Stomach (tissue), 9 donors: ENCODE data around the gene PCGF3. TPM values are rescaled to one million over a fixed set of nuclear protein-coding genes. Genes with fewer than 3 reads are reported as not detected.

Experiments used
- DNase-seq, 2 donors: peaks; one replicate each; pipeline versions ENCODE4 v3.0.0 to v3.0.0-alpha.2; 2013 to 2019
- H3K27ac ChIP-seq, 5 donors: fragments of 200-600 bp in 4 of 5; sonication (generic) in 4 of 5; one replicate each; pipeline ENCODE4 v1.5.1; 2013 to 2019; ENCODE audit warnings: mild to moderate bottlenecking in 1 of 5, moderate library complexity in 1 of 5
- H3K27me3 ChIP-seq, 3 donors: fragments of 200-600 bp; sonication (generic); one replicate each; pipeline ENCODE4 v1.5.1; 2017 to 2019; ENCODE audit warnings: mixed run types in 1 of 3
- H3K36me3 ChIP-seq, 4 donors: fragments of 200-600 bp; sonication (generic); 1 replicate in 3 of 4; 2 replicates in 1 of 4; pipeline ENCODE4 v1.5.1; 2016 to 2019
- H3K4me1 ChIP-seq, 4 donors: fragments of 200-600 bp; sonication (generic); one replicate each; pipeline ENCODE4 v1.5.1; 2016 to 2019
- H3K4me3 ChIP-seq, 4 donors: fragments of 200-600 bp; sonication (generic) in 3 of 4; one replicate each; pipeline ENCODE4 v1.5.1; 2016 to 2019; ENCODE audit warnings: mild to moderate bottlenecking in 1 of 4
- H3K9me3 ChIP-seq, 4 donors: fragments of 200-600 bp; sonication (generic); one replicate each; pipeline ENCODE4 v1.5.1; 2016 to 2019
- CTCF ChIP-seq, 7 experiments: fragments of 450-650 bp in 4 of 7; fragments of 200-600 bp in 3 of 7; sonication (generic) in 3 of 7; IDR thresholded peaks; one replicate each; pipeline ENCODE4 v1.5.1; 2016 to 2019; ENCODE audit warnings: antibody characterized with exemption in 7 of 7, control low read depth in 2 of 7, mild to moderate bottlenecking in 1 of 7
- EP300 ChIP-seq: sonication (generic); formaldehyde crosslinking; IDR thresholded peaks from one replicate; pipeline ENCODE4 v1.6.1; 2017; ENCODE audit warnings: antibody characterized with exemption
- POLR2A ChIP-seq, 4 donors: fragments of 450-650 bp; IDR thresholded peaks; one replicate each; pipeline ENCODE4 v1.6.1; 2016; ENCODE audit warnings: antibody characterized with exemption in 4 of 4, control low read depth in 2 of 4, mild to moderate bottlenecking in 1 of 4, moderate library complexity in 1 of 4
- POLR2AphosphoS5 ChIP-seq, 3 donors: sonication (generic); formaldehyde crosslinking; IDR thresholded peaks; one replicate each; pipeline ENCODE4 v1.6.1; 2016; ENCODE audit warnings: antibody characterized with exemption in 3 of 3
- WGBS, 5 donors: extraction: QIAGEN DNeasy Blood & Tissue Kit in 3 of 5; methylation state at CpG; one replicate each; pipeline versions ENCODE4 v1.1.5 to v1.1.7; 2013 to 2018; 5-methylcytosine and 5-hydroxymethylcytosine counted together
- intact Hi-C: fragments of 100-400 bp; cut with DNase I; formaldehyde crosslinking; loops from one replicate; pipeline ENCODE4 v1.15.1; 2023; ENCODE audit warnings: low total_unique reads
- polyA plus RNA-seq, 3 donors: library from polyadenylated mRNA; stranded (reverse); fragments of 200-250 nt; gene quantifications; one replicate each; pipeline ENCODE4 v1.2.3, GENCODE V29; 2013
- total RNA-seq, 5 donors: library from RNA; depleted of rRNA; stranded (reverse); fragments of >200 nt; gene quantifications; one replicate each; pipeline versions ENCODE4 v1.1.0 to v1.2.3, GENCODE V29; 2014 to 2016
- donor health status: healthy with polysubstance abuse.
- donor health status: Bipolar disorder and iron deficiency.
- donor health status: healthy.

Gene PCGF3
- total and polyA plus RNA-seq, 8 donors: 24.7 to 140 (median 62.7) TPM

GRCh38 chr4:664713-665231 lies 40.9 kb upstream of the PCGF3 start:
- Histone ChIP-seq H3K36me3 (no peaks in the 10 kb centered on the region), H3K4me1 (peaks cover 7 to 21% (median 18%) of the 10 kb centered on the region in 4 donors), H3K9me3 (no peaks in the 10 kb centered on the region), H3K27ac (no peak overlapping the region), H3K27me3 (peaks cover 0 to 25% (median 8%) of the 10 kb centered on the region in 3 donors), H3K4me3 (peak overlapping the region in 1 of 4 donors; percentile 78)
- WGBS, 5 donors: 93 to 98% (median 94%) methylated on average over 14 to 24 of the region's 24 CpGs
- TF ChIP-seq EP300: no peak
- TF ChIP-seq POLR2AphosphoS5 (IDR thresholded peaks at IDR 0.05): no peak
- TF ChIP-seq POLR2A (IDR thresholded peaks at IDR 0.05): no peak
- no peak for TF ChIP-seq CTCF (IDR thresholded peaks at IDR 0.05)
- intact Hi-C loops: no loop called here
- DNase-seq: peak in 1 of 2 donors; percentile 5

GRCh38 chr4:665381-665750 lies 40.3 kb upstream of the PCGF3 start:
- no peak for DNase-seq
- WGBS, 5 donors: 78 to 96% (median 83%) methylated on average over 4 to 12 of the region's 12 CpGs
- Histone ChIP-seq H3K4me3 (no peak overlapping the region), H3K4me1 (peaks cover 7 to 21% (median 18%) of the 10 kb centered on the region in 4 donors), H3K36me3 (peaks cover 0 to 4% (median 2%) of the 10 kb centered on the region in 4 donors), H3K27ac (no peak overlapping the region), H3K9me3 (no peaks in the 10 kb centered on the region), H3K27me3 (peaks cover 0 to 25% (median 8%) of the 10 kb centered on the region in 3 donors)
- no peak for TF ChIP-seq POLR2A (IDR thresholded peaks at IDR 0.05)
- TF ChIP-seq POLR2AphosphoS5 (IDR thresholded peaks at IDR 0.05): no peak
- no peak for TF ChIP-seq CTCF (IDR thresholded peaks at IDR 0.05)
- no peak for TF ChIP-seq EP300
- intact Hi-C loops: no loop called here

GRCh38 chr4:665751-666435 lies 39.7 kb upstream of the PCGF3 start:
- intact Hi-C loops: no loop called here
- TF ChIP-seq POLR2AphosphoS5 (IDR thresholded peaks at IDR 0.05): no peak
- TF ChIP-seq POLR2A (IDR thresholded peaks at IDR 0.05): no peak
- TF ChIP-seq CTCF (IDR thresholded peaks at IDR 0.05): no peak
- no peak for TF ChIP-seq EP300
- Histone ChIP-seq H3K27me3 (peaks cover 0 to 25% (median 8%) of the 10 kb centered on the region in 3 donors), H3K9me3 (no peaks in the 10 kb centered on the region), H3K36me3 (peaks cover 0 to 9% (median 6%) of the 10 kb centered on the region in 4 donors), H3K4me3 (no peak overlapping the region), H3K27ac (no peak overlapping the region), H3K4me1 (peaks cover 7 to 21% (median 18%) of the 10 kb centered on the region in 4 donors)
- 61 to 77% (median 68%) methylated on average over 5 to 22 of the region's 22 CpGs for WGBS, 5 donors
- no peak for DNase-seq

- Histone ChIP-seq H3K9me3 (no peaks in the 10 kb centered on the region), H3K36me3 (peaks cover 5 to 14% (median 12%) of the 10 kb centered on the region in 4 donors), H3K27me3 (peaks cover 0 to 25% (median 8%) of the 10 kb centered on the region in 3 donors), H3K4me3 (no peak overlapping the region), H3K27ac (no peak overlapping the region), H3K4me1 (peaks cover 7 to 21% (median 18%) of the 10 kb centered on the region in 4 donors)
- 78 to 84% (median 82%) methylated on average over 13 to 22 of the region's 22 CpGs for WGBS, 5 donors
- intact Hi-C loops: no loop called here
- TF ChIP-seq CTCF (IDR thresholded peaks at IDR 0.05) (no peak), POLR2A (IDR thresholded peaks at IDR 0.05) (no peak), POLR2AphosphoS5 (IDR thresholded peaks at IDR 0.05) (no peak), EP300 (no peak)
- no peak for DNase-seq
These were observed 39.2 kb upstream of the PCGF3 start for GRCh38 chr4:666436-666810.
